ENCODE measurements around the gene PKD2L2.
"Not testable (repeated sequence)": the region's sequence is repeated elsewhere in the genome, so short reads cannot be mapped to it uniquely, and the experiment has no call there.

PKD2L2 gene

GRCh38 chr5:137890845-137891244 lies 1.6 kb downstream of the PKD2L2 start:
- no peak for DNase-seq

- no peak for DNase-seq
Observed at GRCh38 chr5:137891849-137892248, 2.6 kb downstream of the PKD2L2 start.

- DNase-seq = no peak
Observed at GRCh38 chr5:137894586-137894985, 5.3 kb downstream of the PKD2L2 start.

GRCh38 chr5:137896560-137896959 lies 7.3 kb downstream of the PKD2L2 start:
- no peak for DNase-seq

- no peak for DNase-seq
Observed at GRCh38 chr5:137899493-137899892, 10.2 kb downstream of the PKD2L2 start.

- no peak for DNase-seq
Observed at GRCh38 chr5:137901011-137901817, 12.0 kb downstream of the PKD2L2 start.

- DNase-seq = no peak
Observed at GRCh38 chr5:137902408-137903133, 13.3 kb downstream of the PKD2L2 start.

- no peak for DNase-seq
Observed at GRCh38 chr5:137914758-137915157, 25.5 kb downstream of the PKD2L2 start.

- DNase-seq = no peak
Observed at GRCh38 chr5:137916923-137917322, 27.7 kb downstream of the PKD2L2 start.

- DNase-seq = no peak
Observed at GRCh38 chr5:137921931-137922330, 32.7 kb downstream of the PKD2L2 start.

GRCh38 chr5:137923856-137924255 lies 34.6 kb downstream of the PKD2L2 start:
- DNase-seq = no peak

- no peak for DNase-seq
Observed at GRCh38 chr5:137932800-137933199, 43.5 kb downstream of the PKD2L2 start.

- no peak for DNase-seq
Observed at GRCh38 chr5:137933491-137933911, 44.2 kb downstream of the PKD2L2 start.

- DNase-seq = no peak
Observed at GRCh38 chr5:137935190-137935589, 45.9 kb downstream of the PKD2L2 start.

GRCh38 chr5:137935694-137936093 lies 46.4 kb downstream of the PKD2L2 start:
- DNase-seq = no peak

GRCh38 chr5:137937994-137938750 lies 48.9 kb downstream of the PKD2L2 start:
- DNase-seq = no peak

GRCh38 chr5:137938751-137939143 lies 49.5 kb downstream of the PKD2L2 start:
- no peak for DNase-seq

GRCh38 chr5:137939331-137939730 lies 50.1 kb downstream of the PKD2L2 start:
- DNase-seq = no peak

- DNase-seq = not testable (repeated sequence)
Observed at GRCh38 chr5:137944280-137944679, 55.0 kb downstream of the PKD2L2 start.

- DNase-seq = no peak
Observed at GRCh38 chr5:137945825-137946224, 56.6 kb downstream of the PKD2L2 start.

- no peak for DNase-seq
Observed at GRCh38 chr5:137954131-137954879, 65.0 kb downstream of the PKD2L2 start.

- no peak for DNase-seq
Observed at GRCh38 chr5:137957948-137958347, 68.7 kb downstream of the PKD2L2 start.

GRCh38 chr5:137959488-137959887 lies 70.2 kb downstream of the PKD2L2 start:
- no peak for DNase-seq
